NCI-H524 treated with DMSO at 0.1 percent for 48 hours (cell line): ENCODE data around the gene CAMTA1.

Experiments used
- DNase-seq: peaks from one replicate; lab custom pipeline; 2025; lab: John Stamatoyannopoulos, UW

CAMTA1 gene

DNA sequence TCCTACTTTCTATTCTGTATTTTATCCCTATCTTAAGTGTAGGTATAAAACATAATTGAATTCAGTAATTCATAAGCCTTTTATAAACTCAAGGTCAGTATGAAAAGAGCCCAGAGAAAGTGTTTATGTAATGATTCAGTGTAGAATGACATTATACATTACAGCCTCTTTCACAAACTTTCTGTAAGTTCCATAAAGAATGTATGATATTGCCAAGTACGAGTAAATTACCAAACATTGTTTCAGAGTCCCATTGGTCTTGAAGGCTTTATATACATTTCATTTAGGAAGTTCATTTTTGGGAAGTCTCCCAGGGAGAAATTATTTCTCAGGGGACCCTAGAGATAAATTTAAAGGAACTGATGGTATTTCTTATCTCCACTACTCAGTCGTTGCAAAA lies 948.0 kb downstream of the CAMTA1 start:
- no peak for DNase-seq

DNA sequence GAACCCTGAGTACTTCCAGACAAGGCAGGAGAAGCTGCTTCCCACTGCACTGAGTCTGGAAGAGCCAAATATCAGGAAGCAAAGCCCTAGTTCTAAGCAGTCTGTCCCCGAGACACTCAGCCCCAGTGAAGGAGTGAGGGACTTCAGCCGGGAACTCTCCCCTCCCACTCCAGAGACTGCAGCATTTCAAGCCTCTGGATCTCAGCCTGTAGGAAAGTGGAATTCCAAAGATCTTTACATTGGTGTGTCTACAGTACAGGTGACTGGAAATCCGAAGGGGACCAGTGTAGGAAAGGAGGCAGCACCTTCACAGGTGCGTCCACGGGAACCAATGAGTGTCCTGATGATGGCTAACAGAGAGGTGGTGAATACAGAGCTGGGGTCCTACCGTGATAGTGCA lies 952.8 kb downstream of the CAMTA1 start:
- no peak for DNase-seq

DNA sequence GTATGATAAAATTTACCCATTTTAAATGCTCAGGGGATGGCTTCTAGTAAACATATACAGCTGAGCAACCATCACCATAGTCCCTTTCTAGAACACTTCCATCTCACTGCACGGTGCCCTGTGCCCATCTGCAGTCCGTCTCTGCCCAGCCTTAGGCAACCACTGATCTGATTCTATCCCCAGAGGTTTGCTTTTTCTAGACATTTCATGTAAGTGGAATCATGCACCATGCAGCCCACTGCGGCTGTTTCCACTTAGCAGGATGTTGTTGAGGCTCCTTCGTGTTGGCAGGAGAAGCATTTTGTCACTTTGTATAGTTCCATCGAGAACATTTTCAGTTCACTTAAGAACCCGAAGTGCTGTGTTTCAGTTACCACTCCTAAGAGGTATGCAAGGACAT lies 958.1 kb downstream of the CAMTA1 start:
- no peak for DNase-seq

DNA sequence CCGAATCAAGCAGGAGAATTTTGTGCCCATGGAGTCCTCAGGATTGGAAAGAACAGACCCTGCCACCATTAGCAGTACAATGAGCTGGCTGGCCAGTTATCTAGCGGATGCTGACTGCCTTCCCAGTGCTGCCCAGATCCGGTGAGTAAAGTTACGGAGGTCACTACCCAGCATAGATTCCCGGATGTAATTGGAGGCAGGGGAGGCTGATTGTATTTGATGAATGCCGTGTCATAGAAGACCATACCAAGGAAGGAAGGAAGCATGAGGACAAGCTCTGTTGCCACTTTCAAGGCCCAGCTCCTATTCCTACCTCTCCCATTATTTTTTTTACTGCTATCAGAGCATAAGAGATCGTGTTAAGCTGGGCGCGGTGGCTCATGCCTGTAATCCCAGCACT lies 959.6 kb downstream of the CAMTA1 start:
- no peak for DNase-seq

DNA sequence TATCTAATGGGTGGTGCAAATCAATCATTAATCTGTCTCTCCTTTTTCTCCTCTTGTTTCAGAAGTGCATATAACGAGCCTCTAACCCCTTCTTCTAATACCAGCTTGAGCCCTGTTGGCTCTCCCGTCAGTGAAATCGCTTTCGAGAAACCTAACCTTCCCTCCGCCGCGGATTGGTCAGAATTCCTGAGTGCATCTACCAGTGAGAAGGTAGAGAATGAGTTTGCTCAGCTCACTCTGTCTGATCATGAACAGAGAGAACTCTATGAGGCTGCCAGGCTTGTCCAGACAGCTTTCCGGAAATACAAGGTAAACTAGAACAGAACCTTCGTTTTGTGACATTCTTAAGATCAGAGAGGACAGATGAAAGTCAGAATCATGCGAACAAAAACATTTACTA lies 960.5 kb downstream of the CAMTA1 start:
- DNase-seq: no peak

DNA sequence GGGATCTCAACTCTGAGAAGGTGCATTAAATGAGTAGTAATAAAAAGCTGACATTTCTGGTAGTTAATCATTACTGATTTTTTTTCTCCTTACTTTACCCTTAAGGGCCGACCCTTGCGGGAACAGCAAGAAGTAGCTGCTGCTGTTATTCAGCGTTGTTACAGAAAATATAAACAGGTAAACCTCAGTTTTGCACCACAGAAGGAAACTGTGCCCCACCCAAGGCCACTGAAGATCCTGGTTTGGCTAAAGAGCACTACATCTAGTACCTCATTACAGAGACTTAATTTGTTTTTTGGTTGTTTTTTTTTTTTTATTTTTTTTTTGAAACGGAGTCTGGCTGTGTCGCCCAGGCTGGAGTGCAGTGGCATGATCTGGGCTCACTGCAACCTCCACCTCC lies 962.4 kb downstream of the CAMTA1 start:
- DNase-seq: no peak

DNA sequence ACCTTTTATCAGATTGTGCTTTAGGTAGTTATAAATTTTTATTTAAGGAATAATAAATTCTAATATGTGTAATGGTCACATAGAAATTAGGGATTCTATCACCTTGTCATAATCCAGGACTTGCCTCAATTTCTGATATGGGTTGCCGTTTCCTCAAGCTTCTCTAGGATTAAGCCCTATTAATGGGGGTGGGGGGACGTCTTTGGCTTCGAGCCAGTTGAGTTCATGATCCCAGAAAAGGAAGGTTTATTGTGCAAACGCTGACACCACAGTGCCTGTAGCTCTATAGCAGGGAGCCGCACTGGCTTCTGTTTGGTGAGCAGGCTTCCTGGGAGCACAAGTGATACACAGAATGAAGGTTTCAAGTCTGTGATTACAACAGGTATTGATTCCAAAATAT lies 963.9 kb downstream of the CAMTA1 start:
- no peak for DNase-seq

DNA sequence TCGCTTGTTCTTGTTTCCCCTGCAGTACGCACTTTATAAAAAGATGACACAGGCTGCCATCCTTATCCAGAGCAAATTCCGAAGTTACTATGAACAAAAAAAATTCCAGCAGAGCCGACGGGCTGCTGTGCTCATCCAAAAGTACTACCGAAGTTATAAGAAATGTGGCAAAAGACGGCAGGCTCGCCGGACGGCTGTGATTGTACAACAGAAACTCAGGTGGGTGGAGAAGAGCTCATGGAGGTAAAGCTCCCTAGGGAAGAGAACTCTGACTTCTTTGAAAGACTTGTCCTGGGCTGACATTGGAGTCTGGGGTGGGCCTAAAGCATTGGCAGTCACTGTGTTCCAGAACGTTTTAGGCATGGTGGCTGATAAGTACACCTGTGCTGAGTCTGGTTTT lies 965.9 kb downstream of the CAMTA1 start:
- DNase-seq: no peak

DNA sequence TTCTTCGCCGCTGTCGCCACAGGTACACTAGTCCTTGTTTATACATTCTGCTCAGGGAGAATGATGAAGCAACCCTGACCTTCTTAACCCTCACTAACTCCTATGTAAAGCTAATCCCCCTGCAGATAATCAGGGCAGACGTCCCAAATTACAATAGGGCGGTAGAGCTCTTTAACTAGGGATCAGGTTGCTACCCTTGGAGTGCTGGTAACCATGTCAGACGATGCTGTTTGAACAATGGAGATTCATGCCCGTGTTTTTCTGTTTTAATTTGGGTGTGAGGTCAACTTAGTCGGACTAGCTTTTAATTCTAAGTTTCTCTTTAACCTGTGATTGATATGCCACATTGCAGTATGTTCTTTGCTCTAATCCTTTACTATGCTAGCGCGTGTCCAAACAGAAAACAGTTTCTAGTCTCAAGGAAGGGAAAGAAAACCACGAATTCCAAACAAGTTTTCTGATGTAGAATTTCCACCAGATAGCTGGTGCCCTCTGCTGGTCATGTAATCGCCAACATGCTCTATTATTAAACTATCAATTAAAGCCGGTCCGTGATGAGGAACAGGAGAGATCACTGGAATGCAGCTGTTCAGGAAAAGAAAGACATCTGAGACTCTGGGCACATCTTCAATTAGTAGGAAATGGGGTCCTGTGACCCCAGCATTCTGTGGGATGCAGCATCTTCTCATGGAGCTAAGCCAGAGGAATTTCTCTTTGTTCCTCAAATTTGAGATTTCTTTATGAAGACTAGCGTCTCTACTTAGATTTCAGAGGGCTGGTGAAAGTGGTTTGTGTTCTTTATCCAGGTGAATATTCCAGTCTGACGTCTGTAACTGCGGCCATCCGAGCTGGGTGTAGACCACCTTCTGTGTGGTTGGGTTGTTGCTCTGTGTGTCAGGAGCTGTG lies 967.5 kb downstream of the CAMTA1 start:
- peak; percentile 73 for DNase-seq

DNA sequence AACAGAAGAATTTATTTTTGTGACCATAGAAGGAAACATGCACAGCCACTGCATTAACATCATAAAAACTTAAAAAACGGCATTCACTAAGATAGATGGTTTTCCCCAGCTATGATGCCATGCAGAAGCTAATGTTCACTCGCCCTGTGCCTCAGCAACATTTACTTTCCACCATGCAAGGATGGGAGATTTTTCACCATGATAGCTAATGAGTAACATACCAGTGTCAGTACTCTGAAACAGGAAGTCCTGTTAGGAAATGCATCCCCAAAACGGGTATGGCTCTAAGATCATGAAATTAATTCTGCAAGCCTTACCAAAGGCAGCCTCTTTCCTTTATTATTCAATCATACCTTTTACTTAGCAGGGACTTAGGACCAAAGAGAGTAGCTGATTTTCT lies 968.4 kb downstream of the CAMTA1 start:
- no peak for DNase-seq

DNA sequence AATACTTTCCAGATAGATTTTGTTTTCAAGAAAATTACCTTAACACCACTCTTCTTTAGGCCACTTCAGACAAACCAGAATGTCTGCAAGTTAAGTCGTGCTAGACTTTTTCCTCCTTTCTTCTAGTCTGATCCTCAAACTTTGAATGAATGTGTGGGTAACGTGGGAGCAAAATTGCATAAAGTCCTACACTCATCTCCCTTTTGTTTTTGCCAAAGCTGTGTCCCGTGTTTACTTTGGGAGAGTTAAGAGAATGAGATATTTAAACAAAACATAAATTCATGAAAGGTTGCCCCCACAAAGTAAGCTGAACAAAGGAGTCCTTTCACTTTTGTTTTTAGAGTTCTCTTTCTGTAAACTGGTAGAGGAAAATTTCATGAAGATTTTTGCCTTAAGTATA lies 969.0 kb downstream of the CAMTA1 start:
- no peak for DNase-seq

DNA sequence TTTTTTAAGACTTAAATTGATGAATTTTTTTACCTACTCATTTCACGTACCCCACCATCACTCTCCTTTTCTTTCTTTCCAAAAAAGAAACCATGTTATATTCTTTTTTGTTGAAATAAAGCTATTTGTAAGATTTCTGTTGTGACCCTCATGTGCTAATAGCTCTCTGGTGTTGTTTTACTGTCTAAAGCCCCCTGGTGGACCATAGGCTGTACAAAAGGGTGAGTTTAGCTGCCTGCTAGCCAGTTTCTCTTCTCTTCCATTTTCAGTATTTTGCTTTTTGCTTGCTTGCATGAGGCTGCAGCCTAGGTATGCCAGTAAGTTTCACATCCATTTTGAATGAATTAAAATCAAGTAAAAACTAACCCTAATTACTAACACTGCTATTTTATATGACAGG lies 970.2 kb downstream of the CAMTA1 start:
- DNase-seq: no peak

DNA sequence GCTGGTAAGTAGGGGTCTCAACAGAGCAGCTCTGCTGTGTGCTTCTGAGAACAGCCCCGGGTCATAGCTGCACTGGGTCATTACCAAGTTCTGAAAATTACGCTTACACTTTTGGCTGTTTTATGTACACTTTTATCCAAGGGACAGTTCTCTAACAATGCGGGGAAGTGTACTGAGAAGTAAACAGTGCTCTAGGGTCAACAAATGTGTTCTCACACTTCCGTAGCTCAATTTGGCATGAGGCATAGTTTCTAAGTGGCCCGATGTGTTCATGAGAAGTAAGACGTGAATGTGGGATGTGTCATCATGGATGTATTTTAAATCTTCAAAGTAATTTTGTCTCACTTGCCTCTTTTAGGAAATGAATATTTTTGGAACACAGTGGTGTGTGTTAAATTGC lies 975.0 kb downstream of the CAMTA1 start:
- DNase-seq: no peak

DNA sequence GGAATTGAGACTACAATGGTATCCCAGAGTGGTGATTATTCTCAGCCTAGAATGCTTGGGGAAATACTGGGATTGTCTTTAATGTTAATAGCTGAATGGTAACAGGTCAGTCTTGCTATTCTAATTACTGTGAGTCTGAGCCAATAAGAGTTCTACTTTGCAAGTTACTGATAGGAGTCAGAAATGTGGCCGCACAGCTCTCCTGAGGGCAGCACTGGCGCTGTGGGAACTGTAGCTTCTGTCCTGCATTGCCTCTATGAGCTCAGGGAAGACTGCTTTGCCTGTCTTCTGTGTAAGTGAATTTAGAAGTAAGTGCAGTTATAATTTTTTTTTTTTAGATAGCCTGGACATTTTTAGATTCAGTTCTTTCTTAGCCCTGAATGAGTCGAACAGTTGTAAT lies 975.8 kb downstream of the CAMTA1 start:
- DNase-seq: no peak

DNA sequence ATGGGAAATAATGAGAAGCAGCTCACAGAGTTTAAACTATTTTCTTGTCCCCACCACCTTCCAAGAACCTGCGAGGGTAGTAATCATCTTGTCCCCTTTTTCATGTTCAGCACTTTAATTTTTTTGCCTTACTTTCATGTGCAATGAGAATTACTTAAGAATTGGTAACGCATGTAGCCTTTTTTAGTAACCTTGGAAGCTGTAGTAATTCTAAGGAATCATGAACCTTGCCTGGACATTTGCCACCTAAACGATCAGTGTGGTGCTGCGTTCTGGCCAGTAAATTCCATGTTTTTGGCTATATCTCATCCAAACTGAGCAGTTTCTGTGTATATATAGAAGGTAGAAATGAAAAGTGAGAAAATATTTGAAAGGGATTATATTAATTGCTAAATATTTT lies 981.9 kb downstream of the CAMTA1 start:
- DNase-seq: no peak

DNA sequence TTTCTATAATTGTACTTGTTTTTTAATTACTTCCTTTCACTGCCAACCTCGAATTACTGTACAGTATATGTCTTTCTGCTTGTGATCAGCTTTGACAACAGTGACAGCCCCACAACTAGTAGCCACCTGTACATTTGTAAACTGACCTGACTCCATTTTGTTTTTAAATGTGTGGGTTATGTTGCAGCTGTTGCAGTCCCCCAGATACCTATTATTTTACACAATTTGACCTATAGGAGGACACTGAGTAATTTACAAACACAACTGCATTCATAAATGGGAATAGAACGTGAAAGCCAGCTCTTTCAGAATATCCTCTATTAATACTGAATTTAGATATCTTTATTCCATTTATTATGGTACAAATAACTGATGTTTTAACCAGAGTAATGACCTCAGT lies 983.3 kb downstream of the CAMTA1 start:
- peak; percentile 59 for DNase-seq

DNA sequence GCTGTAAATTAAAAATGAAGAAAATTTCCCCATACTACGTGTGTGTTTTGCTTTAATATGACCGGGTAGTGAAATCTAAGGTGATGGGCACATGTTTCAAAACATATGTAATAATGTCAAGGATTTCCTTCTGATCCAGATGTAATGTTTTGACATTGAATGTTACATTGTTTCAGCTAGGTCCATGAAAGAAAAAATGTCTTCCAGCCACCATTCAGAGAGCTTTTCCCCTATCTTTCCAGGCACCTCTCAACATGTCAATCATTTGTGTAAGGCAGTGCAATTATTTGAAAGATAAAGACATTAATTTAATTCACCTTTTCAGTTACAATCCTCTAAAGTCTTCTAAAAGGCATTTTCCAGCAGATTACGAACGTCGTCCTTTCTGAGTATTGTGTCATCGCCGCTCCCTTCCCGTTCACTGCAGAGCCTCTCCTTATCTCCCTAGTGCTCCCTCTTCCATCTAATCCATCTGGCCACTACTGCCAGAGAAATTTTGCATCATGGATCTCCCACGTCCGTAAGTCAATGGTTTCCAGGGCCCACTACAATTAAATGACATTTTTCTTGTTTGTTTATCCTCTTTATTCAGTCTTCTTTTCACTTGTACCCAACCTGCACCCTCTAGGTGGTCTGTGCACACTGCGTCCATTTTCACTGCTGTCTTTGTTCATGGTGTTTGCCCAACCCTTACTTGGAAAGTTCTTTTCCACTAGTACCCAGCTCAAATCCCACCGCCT lies 984.6 kb downstream of the CAMTA1 start:
- no peak for DNase-seq

DNA sequence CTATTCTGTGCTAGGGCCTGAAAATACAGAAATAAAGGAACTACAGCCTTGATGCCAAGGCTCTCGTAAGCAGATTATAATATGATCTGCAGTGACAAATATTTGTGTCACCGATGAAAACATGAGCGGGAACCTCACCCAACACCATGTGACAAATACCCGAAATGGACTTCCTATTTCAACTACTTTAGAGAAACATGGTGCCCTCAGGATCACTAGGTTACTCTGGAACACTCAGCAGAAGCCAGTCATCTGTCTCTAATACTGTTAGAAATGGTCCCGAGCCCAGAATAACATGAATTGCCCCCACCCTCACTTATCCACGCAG lies 985.4 kb downstream of the CAMTA1 start:
- no peak for DNase-seq

DNA sequence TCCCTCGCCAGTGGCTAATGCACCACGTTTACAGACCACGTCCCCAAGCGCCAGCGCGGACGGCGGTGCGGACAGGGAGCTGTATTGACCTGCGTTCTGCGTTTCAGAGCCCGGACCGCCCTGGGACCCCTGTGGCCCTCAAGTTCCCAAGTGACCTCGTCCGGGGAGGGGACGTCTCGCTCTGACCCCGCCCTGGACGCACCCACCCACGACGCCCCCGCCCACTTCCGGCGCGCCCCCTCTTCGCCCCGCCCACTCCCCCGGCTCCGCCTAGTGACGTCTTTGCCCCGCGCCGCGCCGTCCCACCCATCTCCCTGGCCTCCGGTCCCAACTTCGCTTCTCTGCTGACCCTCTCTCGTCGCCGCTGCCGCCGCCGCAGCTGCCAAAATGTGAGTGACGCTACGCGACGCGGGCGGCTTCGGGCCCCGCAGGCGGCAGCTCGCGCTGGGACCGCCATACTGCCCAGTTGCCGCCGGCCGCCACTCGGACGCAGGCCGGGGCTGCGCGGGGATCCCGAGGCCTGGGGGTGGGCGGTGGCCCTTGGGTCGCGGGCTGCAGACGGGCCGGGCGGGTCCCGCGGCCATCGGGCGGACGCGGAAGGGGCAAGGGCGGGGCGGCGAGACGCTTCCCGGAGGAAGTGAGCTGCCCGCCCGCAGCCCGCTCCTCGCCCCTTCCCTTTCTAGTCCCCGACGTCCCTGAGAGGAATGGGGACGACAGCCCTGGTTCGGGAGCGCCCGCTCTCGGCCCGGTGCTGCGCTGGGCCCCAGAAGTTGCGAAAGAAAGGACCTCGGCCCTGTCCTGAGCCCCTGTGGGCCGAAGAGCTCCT lies 986.0 kb downstream of the CAMTA1 start, which contains the start of gene VAMP3:
VAMP3 (plus strand) TSS at position 300 of the 826 bp plus-strand sequence; CDS start at position 388, 88 bp downstream.
- DNase-seq: no peak

DNA sequence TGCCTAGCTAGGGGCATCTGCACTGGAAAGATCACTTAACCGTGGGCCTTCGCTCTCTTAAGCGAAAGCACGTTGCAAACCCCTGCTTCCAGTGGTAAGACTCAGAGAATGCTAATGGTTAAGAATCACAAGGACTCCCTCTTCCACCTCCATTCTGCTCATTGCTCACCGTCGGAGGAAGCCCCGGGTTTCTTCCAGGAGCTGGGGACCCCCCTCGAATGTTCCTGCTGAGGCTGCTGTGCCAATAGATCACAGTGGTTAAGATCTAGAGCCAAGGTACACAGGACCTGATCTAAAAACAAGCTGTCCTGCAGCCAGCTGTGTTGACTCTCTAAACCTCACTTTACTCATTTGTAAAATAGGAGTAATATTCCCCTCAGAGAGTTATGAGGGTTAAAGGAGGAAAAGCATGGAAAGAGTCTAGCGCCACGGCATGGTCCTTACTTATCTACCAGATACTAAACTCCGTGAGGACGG lies 986.6 kb downstream of the CAMTA1 start:
- no peak for DNase-seq

DNA sequence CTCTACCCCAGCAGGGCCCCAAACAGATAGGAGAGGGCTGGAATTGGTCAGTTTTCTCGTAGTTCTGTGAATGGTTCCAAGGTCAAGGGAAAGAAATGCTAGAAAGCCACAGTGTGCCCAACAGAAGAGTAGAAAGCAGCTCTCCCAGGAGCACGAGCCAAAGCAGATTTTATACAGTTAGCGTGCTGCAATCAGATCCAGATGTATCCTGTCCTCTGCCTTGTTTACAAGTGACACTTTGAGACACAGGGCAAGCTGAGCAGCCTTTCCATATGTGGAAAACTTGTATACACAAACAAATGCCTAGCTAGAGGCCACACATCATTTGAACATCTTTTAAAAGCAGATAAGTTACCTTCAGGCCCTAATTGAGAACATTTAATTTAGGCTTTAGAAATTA lies 992.3 kb downstream of the CAMTA1 start:
- DNase-seq: no peak

DNA sequence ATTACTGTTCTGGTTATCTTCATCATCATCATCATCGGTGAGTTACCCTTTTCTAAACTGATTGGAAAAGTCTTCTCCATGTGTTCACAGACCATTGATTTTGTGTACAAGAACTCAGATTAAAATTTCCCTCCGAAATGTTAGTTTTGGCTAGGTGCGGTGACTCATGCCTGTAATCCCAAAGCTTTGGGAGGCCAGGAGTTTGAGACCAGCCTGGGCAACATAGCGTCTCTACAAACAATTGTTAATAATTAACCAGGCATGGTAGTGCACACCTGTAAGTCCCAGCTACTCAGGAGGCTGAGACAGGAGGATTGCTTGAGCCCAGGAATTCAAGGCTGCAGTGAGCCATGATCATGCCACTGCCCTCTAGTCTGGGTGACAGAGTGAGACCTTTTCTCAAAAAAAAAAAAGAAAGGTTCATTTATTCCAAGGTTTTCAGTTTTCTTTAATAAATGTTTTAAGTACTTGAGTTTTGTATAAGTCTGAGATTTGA lies 992.9 kb downstream of the CAMTA1 start:
- no peak for DNase-seq
